ENCODE results near the gene AATF.

- TF ChIP-seq CTCF (IDR thresholded peaks at IDR 0.05 in 8 of 11, conservative IDR thresholded peaks at IDR 0.05 in 3 of 11), result no peak
- TF ChIP-seq POLR2AphosphoS5 (IDR thresholded peaks at IDR 0.05), result no peak
Measured at GRCh38 chr17:36937959-36938565, 10.7 kb upstream of the AATF start.
